Measurements from ENCODE around the gene STX7.

- TF ChIP-seq, protein P1, sequence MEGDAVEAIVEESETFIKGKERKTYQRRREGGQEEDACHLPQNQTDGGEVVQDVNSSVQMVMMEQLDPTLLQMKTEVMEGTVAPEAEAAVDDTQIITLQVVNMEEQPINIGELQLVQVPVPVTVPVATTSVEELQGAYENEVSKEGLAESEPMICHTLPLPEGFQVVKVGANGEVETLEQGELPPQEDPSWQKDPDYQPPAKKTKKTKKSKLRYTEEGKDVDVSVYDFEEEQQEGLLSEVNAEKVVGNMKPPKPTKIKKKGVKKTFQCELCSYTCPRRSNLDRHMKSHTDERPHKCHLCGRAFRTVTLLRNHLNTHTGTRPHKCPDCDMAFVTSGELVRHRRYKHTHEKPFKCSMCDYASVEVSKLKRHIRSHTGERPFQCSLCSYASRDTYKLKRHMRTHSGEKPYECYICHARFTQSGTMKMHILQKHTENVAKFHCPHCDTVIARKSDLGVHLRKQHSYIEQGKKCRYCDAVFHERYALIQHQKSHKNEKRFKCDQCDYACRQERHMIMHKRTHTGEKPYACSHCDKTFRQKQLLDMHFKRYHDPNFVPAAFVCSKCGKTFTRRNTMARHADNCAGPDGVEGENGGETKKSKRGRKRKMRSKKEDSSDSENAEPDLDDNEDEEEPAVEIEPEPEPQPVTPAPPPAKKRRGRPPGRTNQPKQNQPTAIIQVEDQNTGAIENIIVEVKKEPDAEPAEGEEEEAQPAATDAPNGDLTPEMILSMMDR (conservative IDR thresholded peaks at IDR 0.05; ENCODE audit: low read length): no peak
- TF ChIP-seq EZH2phosphoT487 (IDR thresholded peaks at IDR 0.05; ENCODE audit: borderline replicate concordance, low read depth, low read length): no peak
These were observed 18.0 kb downstream of the STX7 start for GRCh38 chr6:132494954-132495353.

Measured in OCI-LY7 (cell line).